ENCODE results near the gene AP3B2.

The AP3B2 gene

DNA sequence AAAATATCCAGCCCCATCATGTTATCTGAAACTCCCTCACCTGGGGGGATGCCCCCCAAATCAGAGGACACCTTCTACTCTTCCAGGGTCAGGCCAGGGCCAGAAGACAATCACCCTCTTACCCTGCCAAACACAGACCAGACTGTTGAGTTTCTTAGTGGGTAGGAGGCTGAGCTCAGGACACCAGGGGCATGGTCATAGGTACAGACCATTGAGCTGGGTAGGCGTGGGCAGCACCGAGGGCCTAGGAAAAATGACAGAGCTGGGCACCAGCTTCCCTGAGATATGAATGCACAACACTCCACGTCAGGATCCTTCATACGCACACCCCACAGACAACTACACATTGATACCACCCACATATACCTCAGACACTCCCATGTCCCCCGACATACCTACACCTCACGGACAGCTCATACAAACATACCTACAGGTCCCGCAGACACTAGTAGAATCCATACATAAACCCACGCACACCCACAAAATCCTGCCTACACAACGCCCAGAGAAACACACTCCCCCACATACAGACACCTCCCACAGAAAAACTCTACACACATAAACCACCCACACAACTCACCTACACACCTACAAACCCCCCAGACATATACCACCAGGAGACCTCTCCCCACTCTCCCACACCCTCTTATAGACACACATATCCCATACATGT lies 11.8 kb downstream of the AP3B2 start:
- no peak for DNase-seq

DNA sequence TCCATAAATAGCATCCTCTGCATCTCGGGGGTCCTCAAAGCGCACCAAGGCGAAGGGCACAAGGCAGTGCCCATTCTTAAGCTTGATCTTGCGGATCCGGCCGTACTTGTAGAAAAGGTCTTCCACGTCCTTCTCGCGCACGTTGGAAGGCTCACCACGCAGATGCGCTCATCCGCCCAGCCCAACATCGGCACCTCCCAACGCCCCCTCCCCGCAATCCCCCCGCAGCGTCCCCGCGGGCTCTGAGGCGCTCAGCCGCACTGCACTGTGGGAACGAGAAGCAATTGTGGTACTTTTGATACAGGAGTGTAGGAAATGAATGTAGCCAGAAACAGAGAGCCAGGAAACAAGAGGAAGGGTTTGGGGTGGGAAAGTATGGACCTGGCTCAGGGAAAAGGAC lies 17.5 kb downstream of the AP3B2 start:
- DNase-seq = no peak

DNA sequence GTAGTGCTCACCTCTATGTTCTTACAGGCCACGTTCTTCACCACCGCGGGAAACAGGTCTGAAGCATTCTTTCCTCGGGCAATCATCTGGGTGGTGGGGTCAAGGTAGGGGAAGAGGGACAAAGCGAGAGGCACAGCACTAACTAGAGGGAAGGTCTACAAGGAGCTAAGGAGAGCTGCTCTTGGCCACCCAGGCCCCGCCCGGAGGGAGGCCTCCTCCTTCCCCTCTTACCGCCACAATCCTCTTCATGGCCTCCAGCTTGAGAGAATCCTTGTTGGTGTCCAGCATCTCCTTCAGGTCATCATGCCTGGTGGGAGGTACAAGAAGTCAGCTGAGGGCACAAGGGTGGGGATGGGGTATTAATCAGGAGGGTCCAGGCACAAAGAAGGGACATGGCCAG lies 20.5 kb downstream of the AP3B2 start:
- DNase-seq = no peak

DNA sequence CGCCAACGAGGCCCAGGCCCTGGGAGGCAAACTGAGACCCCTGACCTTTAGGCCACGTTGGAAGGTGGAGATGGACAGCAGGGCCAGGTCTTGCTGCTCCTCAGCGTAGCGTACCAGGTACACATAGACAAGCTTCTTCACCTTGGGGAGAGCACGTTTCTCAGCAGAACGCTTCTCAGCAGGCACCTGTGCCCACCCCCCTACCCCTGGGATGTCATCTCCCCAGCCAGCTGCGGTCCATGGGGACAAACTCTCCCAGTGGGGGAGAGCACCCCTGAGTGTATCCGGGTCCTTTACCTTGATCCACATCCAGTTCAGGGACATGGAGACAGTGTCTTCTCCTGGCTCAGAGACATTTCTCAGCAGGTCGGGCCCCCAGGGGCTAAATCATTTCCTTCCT lies 21.0 kb downstream of the AP3B2 start:
- DNase-seq = no peak

DNA sequence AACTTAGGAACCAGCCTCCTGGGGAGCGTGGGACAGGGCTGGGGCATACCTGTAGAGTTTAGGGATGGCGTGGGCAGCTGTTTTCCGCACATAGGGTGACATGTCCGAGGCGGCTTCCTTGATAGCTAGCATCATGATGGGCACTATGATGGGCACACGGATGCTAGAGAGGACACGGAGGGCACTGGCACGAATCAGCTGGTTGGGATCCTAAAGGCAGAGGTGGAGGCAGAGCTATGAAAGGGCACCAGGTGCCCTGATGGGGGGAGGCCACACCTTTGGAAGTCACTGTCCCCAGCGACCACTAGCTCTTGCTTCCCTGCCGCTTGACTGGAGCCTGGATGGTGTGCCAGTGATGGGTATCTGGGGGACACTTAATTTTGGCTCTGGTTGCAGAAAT lies 28.3 kb downstream of the AP3B2 start:
- DNase-seq = no peak

DNA sequence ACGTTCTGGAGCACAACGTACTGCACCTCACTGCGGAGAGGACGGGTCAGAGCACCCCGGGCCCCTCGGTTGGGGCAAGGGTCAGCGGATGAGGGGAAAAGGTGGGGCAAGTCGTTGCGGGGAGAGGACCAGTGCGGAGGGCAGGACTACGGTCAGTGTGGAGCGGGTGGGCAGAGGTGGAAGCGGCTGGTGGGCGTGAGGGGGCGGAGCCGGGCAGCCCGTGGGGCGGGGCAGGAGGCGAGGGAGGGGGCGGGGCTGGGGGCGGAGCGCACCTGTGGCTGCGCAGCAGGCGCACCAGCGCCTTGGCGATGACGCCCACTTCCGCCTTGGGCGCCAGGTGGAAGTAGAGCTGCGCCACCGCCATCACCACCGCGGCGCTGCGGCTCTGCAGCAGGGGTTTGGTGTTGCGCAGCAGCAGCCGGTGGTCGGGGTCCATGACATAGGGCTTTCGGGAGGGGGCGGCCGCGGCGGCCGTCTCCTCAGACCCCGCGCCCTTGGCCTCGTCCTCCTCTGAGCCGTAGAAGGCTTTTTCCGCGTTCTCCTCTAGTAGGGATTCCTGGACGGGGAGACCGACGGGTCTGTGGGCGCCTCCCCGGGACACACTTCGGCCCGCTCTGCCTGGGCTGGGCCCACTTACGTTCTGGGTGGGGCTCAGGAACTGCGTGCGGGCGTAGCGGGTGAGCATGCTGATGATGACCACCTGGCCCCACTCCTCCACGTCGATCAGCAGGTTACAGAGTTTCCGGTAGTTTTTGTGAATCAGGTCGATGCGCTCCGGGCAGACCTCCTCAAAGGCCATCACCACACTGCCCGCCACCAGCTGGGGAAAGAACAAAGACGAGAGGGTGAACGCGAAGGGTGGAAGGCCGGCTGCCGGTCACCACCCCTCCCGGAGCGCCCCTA lies 29.2 kb downstream of the AP3B2 start:
- peak; percentile 58 for DNase-seq

DNA sequence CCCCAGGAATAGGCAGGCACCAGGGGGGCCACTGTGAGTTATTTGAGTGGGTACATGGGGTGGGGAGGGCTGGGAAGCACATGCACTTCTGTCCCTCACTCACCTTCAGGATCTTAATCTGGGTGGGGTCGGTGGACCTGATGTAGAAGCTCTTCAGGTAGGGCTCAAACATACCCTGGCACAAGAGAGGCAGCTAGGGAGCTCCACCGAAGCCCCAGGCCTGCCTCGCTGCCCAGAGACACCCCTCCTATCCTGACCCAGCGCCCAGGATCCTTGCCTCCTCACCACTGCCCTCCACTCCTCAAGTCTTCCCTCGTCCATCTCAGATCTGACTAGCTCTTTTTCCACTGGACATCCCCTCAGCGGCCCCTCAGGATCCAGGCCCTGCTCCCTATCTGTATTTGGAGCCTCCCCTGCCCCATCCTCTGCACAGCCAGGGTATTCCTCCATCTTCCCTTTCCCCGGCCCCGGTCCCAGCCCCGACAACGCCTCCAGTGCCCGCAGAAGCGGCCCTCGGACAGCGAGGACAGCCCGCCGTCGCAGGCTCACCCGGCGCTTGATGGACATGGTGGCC lies 30.0 kb downstream of the AP3B2 start:
- no peak for DNase-seq

DNA sequence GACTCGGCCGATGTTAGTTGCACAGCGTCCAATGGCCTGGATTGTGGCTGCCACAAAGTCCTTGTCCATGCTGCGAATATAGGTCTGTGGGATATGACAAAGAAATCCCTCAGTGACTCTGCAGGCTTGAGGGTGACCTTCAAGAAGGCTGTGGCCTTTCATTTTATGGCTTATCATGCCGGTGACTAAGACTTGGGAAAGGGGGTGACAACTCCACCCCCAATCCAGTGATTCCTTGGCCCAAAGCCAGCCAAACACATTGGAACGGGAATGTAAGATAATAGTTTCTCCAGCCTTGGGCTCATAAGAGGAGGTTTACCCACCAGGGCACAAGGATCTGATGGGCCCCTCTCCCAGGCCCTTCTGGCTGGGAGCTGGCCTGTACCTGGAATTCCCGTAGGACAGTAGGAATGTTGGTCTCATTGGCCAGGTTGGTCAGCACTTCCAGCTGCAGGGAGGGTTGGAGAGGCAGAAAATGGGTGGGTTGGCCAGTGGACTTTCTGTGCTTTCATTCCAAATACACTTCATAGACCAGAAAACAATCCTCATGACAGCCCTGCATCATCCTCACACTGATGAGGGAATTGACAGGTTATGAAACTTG lies 31.9 kb downstream of the AP3B2 start:
- DNase-seq = no peak

DNA sequence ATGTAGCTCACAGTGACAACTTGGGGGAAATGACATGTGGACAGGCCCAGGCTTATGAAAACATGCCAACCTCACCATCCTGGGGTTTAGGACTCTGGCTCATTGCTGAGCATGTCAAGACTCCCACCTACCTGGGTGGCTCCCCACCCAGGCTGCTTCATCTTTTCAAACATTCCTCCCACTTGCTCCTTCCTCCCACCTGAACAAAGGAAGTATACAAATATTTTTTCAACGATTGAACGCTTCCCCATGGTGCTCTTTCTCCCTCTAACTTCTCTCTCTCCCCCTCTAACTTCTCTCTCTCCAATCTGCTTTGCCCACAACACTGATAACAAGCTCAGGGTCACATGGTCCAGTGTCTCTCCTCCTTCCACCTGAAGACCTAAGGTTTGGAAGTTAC lies 34.8 kb downstream of the AP3B2 start:
- no peak for DNase-seq

DNA sequence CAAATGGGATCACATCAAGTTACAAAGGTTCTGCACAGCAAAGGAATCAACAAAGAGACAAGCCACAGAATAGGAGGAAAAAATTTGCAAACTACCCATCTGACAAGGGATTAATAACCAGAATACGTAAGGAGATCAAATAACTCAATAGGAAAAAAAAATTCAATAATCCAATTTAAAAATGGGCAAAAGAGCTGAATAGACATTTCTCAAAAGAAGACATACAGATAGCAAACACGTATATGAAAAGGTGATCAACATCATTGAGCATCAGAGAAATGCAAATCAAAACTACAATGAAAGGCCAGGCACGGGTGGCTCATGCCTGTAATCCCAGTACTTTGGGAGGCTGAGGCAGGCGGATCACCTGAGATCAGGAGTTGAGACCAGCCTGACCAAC lies 39.0 kb downstream of the AP3B2 start:
- DNase-seq = no peak

DNA sequence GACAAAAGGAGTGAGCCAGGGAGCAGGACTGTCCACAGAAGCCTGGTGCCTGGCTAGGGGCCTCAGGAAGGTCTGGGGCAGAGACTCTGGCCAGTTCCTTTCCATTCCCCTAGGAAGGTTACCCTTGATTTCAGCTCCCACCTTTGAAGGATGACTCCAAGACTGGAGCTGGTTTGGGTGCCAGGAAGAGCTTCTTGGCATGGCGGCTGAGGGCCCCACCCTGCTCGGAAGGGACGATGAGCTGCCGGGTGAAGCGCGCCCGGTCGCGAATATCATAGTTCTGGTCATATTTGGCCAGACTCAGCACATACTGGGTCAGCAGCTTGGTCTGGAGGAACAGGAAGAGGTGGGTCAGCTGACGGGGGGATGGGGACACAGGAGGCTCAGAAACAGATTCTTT lies 43.1 kb downstream of the AP3B2 start:
- no peak for DNase-seq

DNA sequence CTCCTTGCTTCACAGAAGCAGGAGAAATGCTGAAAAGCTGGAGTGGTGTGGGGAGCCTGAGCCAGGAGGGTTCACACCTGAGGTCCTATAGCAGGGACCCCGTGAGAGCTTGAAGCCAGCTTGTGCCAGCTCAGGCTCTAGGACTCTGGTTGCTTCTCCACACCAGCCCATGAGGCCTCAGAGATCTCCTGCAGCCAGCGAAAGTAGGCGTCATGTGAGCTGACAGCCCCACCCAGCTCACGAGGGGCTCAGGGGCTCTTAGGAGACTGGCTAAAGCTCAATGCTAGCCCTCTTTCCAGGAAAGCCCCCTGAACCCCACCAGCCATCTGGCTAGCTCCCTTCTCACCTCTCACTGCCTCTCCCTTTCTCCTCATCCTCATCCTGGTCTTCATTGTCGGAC lies 45.7 kb downstream of the AP3B2 start:
- DNase-seq = no peak

DNA sequence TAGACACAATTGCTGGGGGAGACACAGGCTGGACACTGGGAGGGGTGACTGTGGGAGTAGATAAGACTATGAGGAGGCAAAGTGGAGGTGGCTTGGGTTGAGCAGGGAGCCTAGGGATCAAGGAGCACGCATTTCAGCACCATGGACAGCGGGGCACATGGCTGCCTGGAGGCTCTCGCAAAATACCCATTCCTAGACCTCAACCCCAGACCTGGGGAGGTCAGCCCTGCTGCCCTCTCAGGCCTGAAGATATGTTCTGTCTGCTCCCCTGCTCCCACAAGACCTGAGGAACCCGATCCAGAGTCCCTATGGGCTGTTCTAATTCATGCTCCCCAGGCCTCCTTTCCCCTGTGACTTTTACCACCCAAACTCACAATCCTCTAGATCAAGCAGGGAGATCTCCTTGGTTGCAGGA lies 46.5 kb downstream of the AP3B2 start:
- DNase-seq = no peak

DNA sequence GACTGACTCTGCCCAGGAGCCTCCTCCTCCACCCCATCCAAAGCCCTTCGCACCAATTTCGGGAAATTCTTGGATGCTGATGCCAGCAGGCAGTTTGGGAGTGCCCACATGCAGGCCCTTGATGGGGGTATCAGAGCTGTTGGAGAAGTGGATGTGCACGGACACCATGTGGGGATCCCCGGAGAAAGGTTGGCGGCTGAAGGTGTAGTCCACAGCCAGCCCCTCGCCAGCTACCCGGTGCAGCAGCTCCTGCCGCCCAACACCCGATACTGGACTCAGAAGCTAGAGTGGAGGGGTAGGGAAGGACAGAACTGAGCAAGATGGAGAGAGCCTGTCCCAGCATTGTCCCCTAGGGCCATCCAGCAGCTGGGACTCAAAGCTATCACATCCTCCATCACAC lies 47.0 kb downstream of the AP3B2 start:
- no peak for DNase-seq

DNA sequence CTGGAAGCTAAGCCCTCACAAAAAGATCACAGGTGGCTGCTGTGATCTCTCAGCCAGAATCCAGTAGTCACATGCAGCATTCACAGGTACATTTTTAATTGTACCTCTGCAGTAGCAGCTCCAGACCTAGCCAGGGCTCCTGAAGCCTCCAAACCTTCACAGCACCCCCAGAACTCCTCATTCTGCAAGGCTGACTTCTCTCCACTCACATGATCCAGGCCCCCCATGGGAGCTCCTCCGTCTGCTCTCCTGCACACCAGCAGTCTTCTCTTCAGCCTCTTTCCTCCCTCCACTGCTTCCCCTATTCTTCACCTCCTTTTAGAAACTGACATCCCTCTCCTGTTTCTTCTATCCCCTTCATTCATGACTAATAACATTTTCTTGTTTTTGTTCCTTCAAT lies 49.3 kb downstream of the AP3B2 start:
- no peak for DNase-seq

DNA sequence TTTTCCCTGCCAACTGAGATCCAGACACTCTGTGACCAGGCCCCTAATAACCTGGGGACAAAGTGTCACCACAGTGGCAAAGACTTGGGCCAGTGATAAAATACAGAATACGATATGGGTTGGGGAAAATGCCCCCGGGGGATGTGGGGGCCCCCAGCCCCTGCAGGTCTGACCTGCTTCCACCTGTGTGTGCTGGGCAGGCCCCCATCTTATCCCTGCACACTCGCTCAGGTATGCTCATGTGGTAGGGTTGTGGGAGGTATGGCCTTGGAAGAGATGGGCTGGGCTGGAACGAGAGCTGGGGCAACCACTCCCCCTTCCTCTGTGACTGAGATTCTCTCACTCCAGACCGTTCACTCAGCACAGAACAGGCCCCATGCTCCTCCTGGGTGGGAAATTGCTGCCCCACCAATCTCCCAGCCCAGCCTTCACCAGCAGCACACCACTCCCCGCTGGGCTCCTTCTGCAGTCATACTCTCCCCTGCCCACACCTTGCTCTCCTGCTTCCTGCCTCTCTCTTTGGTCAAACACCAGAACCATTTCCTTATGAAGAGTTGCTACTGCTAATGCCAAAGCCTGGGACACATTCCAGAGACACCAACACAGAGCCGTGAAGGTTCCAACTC lies 52.9 kb downstream of the AP3B2 start:
- DNase-seq = no peak

DNA sequence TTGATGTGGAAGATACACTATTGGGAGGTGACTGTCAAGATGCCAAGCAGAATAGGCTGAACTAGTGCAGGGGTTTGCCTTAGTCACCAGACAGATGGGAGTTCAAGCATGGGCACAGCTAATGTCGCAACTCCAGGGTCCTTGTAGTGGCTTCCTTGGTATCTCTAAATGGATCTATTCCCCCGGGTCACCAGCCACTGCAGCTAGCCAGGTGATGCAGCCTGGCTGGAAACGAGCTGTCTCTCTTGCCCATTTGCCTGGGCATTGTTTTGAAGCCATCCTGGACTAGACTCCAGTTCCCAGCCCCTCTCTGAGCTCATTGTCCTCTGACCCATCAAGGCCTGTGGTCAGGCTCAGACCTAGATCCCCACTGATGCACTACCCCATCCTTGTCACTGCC lies 54.1 kb downstream of the AP3B2 start:
- DNase-seq = no peak

DNA sequence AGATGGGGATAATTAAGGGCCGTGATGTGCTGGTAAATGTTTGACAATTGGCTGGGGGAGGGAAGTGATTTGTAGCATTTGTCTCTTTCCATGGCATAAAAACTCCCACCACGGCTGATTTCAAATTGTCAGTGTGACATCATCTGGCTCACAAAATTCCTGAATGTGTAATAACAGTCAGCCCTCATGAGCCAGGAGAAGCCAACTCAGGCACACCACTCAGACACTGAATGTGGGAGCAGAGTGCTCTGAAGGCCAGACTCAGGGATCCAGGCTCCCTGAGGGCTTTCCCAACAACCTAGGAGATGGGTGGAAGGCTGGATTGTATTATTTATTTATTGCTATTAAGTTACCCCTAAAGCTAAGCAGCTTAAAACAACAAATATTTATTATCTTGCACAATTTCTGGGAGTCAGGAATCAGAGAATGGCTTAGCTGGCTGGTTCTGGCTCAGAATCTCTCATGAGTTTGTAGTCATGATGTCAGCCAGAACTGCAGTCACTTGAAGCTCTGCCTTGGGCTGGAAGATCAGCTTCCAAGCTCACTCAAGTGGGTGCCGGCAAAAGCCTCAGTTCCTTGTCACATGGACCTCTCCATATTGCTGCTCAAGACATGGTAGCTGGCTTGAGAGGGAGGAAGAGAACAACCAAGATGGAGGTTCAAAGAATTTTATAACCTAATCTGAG lies 56.0 kb downstream of the AP3B2 start:
- DNase-seq = no peak

DNA sequence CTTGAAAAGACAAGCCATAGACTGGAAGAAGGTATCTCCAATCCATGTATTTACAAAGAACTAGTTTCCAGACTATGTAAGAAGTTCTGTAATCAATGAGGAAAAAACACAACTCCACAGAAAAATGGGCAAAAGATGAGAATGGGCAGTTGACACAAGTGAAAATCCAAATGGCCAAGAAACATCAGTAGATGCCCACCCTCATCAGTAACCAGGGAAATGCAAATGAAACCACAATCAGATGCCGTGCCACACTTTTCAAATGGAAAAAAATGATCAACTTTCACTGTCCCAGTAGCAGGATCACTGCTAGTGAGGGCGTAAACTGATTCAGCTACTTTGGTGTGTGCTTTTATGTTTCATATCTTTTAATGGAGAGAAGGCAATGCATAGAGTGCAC lies 58.0 kb downstream of the AP3B2 start:
- no peak for DNase-seq

DNA sequence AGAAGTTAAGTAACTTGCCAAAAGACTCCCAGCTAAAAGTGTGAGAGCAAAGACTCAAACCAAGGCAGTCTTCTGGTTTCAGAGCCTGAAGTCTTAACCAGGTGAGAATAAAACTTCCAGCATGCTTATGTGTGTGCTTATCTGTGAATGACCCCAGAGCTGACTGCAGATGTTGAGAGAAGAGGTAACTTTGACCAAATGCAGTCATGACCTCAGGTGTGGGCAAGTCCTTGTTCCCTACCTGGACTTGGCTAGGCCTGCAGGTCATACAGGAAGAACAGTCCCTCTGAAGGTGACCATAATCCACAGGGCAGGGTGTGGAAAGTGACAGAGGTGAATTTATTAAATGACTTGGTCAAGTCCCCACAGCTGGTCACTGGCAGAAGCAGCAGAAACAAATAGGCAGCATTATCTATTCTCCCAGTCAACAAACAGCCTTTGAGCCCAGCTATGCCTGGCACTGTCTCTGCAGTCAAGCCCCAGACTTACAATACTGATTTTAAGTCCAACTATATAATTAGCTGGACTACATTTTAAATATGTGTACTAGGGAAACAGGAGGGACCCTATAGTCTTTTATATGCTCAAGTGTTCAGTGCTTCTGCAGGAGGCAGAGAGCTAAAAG lies 59.5 kb downstream of the AP3B2 start:
- DNase-seq = no peak

DNA sequence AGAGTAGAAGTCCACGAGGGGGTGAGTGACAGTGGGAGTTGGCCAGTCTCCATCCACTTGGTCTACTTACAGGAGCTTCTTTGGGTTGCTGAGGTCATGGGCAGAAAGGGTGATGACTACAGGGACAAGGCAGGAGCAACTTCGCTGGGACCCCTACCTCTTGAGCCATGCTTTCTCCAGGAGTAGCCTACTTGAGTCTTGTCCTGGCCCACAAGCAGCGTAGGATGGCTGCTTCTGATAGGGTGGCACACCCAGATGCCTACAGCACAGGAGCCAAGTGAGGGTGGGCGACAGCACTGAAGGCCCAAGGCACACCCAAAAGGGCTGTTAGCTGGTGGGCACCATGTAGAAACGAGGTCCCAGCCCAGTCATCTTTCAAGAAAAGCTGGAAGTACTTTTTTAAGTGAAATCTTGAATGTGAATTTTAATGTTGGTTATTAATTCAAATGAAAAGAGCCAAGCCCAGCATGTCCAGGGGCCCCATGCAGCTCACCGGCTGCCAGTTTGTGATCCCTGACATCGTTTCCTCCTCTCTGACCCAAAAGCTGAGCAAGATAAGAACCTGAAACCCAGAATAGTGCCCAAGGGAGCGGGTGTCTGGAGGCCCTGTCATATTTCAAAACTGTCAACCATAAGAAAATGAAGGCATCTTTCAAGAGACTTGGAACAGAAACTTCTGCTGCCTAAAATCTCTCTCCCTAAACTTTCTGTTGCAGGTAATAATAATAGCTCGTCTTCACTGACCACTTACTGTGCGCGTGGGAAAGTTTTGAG lies 60.3 kb downstream of the AP3B2 start:
- no peak for DNase-seq

All from NCI-H2107 (cell line).